VCaP (cell line): ENCODE data around the gene COA5.

Experiments
- H3K27ac ChIP-seq: fragments of 450-650 bp; 2 replicates; pipeline ENCODE4 v1.5.1; 2017
- CTCF ChIP-seq: fragments of 450-650 bp; conservative IDR thresholded peaks from 2 replicates; pipeline ENCODE4 v1.5.1; 2017; ENCODE audit warnings: mild to moderate bottlenecking, moderate library complexity

The COA5 gene

GRCh38 chr2:98617149-98617548 lies 8.8 kb upstream of the COA5 start:
- H3K27ac ChIP-seq = no peak overlapping the region
- TF ChIP-seq CTCF = no peak

- H3K27ac ChIP-seq = no peak overlapping the region
- TF ChIP-seq CTCF = 0 out of 2 replicates have a peak, but pooled peaks have one; percentile 10
Measured at GRCh38 chr2:98615481-98615880, 7.2 kb upstream of the COA5 start.

- H3K27ac ChIP-seq = no peak overlapping the region
- no peak for TF ChIP-seq CTCF
Measured at GRCh38 chr2:98614024-98614739, 5.9 kb upstream of the COA5 start.

GRCh38 chr2:98608962-98609604 lies 771 bp upstream of the COA5 start:
- no peak for TF ChIP-seq CTCF
- peak overlapping the region; percentile 91 for H3K27ac ChIP-seq

- TF ChIP-seq CTCF = no peak
- peak overlapping the region; percentile 91 for H3K27ac ChIP-seq
Measured at GRCh38 chr2:98607741-98608115, 584 bp downstream of the COA5 start.

- no peak for TF ChIP-seq CTCF
Measured at GRCh38 chr2:98607104-98607503, 1.2 kb downstream of the COA5 start.

GRCh38 chr2:98606431-98606830 lies 1.9 kb downstream of the COA5 start:
- no peak overlapping the region for H3K27ac ChIP-seq
- TF ChIP-seq CTCF = no peak

More at GRCh38 chr2:98607104-98607503, 1.2 kb downstream of the COA5 start:
- H3K27ac ChIP-seq = peak overlapping the region; percentile 91; the same call in 1 of the 2 replicates
